ENCODE results near the gene GFER.
A peak's percentile ranks its signal among the peaks of the same experiment; 100 is the strongest.

The GFER gene

DNA sequence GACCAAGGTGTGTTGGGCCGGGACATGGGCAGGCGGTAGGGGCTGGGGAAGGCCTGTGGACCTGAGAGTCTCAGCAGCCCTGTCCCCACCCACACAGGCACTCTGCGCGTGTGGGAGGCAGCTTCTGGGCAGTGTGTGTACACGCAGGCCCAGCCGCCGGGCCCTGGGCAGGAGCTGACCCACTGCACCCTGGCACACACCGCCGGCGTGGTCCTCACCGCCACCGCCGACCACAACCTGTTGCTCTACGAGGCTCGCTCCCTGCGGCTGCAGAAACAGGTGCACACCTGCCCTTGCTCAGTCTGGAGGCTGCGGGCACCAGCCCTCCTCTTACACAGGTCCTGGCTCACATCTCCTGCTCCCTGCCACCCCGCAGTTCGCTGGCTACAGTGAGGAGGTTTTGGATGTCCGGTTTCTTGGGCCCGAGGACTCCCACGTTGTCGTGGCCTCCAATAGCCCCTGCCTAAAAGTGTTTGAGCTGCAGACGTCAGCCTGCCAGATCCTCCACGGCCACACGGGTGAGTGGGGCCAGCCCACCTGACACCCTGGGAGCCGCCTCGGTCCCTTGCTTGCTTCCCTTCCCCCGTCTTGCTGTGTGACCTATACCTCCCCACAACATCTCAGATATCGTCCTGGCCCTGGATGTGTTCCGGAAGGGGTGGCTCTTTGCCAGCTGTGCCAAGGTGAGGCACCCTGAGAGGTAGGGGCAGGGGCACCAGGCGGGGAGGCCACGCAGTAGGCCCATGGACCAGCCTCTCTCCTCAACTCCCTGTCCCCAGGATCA is 8.4 kb upstream of the GFER start:
- DNase-seq = no peak

DNA sequence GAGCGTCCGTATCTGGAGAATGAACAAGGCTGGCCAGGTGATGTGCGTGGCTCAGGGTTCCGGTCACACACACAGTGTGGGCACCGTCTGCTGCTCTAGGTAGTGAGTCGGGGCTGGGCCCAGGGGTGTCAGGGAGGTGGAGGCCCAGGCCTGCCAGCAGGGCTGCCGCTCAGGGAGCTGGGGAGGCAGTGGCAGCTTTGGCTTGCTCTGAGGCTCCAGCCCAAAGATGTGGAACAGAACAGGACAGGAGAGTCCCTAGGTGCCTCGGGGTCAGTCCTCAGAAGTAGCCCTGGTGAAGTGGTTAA is 7.8 kb upstream of the GFER start:
- no peak for DNase-seq

DNA sequence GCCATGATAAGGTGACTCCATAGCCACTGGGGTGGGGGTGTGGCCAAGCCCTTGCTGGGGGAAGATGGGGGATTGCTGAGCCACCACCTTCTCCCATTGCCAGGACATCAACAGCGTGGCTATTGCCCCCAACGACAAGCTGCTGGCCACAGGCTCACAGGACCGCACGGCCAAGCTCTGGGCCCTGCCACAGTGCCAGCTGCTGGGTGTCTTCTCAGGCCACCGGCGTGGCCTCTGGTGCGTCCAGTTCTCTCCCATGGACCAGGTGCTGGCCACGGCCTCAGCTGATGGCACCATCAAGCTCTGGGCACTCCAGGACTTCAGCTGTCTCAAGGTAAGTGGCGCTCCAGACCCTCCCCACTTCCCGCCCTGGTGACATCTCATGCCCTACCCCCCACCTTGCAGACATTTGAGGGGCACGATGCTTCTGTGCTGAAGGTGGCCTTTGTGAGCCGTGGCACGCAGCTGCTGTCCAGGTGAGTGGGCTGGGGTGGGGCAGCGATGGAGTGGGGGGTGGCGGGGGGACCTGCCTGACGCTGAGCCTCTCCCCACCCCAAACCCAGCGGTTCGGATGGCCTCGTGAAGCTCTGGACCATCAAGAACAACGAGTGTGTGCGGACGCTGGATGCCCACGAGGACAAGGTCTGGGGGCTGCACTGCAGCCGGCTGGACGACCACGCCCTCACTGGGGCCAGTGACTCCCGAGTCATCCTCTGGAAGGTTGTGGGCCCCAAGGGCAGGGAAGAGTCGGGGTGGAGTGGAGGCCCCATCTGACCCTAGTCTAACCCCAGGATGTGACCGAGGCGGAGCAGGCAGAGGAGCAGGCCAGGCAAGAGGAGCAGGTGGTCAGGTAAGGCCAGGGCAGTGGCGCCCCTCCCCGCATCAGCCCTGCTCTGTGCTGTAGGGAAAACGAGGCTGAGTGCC is 6.8 kb upstream of the GFER start:
- no peak for DNase-seq

DNA sequence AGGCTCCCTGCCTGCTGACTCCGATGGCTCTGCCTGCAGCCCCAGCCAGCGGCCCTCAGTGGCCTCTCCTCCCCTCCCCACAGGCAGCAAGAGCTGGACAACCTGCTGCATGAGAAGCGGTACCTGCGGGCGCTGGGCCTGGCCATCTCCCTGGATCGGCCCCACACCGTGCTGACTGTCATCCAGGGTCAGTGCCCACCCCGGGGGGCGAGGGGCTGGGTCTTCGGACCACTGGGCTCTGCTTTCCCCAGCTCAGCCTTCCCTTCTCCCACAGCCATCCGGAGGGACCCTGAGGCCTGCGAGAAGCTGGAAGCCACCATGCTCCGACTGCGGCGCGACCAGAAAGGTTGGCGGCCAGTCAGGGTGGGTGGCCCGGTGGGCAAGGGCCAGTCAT is 6.1 kb upstream of the GFER start:
- no peak for DNase-seq

DNA sequence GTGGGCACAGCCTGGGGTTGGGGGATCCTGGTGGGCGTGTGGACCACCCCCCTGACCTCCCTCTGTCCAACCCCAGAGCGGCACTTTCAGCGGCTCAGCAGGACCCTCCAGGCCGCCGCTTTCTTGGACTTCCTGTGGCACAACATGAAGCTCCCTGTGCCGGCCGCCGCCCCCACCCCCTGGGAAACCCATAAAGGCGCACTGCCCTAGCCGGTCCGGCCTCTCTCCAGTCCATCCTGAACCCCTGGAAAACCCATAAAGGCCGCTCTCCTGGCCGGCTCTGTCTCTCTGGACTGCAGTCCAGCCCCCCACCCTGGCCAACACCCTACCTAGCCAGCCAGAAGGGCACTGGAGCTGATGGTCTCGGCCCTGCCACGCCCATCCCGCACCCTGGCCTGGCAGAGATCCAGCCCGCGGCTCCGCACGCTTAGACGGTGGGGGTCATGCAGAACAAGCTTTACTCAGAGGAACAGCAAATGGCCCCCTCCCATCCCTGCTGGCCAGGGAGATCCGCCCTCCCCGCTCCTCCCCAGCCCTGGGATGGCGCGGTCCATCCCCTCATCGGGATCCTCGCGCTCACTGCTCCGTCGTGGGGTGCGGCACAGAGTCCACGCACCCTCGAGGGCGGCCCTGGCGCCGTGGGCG is 5.4 kb upstream of the GFER start:
- DNase-seq = no peak

DNA sequence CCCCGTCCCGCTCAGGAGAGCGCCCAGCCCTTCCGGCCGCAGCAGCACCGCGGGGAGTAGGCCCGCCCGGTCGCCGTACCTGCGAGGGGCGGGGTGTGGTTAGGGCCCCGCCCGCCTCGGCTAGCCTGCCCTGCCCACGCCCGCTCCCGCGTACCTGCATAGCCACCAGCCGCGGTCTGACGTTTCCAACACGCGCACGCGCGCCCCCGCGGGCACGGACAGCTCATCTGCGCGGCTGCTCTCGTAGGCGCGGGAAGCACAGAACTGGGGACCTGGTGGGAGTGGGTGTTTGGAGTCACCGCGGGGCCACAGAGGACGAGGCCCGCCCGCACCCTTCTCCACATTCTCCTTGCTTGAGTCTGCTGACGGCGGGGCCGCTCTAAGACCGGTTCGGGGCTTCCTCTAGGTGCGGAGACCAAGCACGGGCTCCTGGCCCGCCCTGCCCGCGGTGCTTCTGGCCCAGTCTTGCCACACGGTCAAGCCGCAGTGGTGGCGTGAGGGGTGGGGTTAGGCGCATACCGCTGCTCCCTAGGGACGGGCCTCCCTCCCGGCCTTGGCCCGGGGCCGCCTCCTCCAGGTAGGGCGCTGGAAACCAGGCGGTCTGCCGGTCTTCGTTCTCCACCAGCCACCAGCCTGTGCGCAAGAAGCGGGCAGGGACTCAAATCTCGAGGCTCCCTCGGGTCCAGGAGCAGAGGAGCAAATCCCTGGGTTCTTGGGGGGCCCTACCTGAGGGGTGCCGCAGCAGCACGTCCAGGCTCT is 4.5 kb upstream of the GFER start:
- no peak for DNase-seq

DNA sequence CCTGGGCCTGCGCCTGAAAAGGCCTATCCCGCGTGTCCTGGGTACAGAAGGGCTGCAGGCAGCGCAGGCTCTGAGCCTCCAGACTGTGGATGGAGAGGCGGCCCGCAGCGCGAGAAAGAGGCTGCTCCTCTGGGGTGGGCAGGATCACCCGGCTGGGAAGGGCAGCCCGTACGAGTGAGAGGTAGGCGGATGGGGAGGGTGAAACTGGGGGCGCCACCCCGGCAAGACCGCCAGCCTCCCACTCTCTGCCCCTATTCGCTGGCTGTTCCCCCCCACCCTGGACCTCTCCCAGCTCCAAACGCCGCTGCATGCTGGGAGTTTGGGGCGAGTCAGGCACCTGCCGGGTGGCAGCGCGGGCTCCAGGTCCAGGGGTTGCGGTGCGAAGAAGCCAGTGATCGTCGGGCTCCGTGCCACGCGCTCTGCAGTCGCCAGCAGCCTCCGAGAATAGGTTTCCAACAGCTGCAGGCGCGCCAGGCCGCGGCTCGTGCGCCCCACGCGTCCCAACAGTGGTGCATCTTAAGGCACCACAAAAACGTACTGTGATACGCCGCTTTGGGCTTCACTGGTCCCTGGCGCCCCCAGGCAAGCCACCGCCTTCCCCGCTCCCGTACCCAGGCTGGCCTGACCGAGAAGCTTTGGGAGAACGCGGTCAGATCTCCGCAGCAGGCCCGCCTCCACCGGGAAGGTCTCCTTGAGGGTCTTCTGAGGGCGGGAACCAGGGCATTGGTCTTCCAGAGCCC is 3.8 kb upstream of the GFER start:
- no peak for DNase-seq

DNA sequence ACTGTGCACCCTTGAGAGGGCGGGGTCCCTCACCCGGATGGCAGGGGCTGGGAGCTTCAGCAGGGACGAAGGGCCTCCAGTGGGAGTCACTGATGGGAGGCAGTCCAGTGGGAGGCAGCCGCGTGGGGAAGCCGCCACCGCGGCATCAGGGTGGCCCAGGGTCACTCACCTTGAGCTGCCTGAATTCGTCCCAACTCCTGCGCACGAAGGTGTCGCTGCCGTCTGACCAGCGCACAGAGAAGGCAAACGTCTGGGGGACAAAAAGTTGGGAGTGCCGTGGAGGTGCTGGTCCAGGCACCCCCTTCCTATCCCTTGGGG is 3.3 kb upstream of the GFER start:
- DNase-seq = no peak

DNA sequence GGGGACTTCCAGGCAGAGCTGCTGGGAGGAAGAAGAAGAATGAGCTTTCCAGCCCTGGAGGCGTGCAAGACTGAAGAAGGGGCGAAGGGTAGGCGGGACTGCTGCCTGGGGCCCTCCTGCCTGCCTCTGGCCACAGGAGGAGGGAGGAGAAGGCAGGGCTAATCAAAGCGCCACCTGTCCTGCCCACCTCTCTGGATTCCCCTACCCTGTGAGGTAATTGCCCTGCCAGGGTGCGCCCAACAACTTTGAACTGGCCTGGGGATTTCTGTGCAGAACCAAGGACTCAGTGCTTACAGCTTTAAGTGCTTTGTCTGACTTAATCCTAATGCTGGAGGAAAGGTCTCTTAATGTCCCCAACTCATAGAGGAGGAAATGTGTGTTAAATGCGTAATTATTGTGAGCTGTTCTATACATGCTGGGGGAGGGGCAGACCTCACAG is 2.6 kb upstream of the GFER start, which contains the start of gene NOXO1:
NOXO1 (minus strand) TSS at position 72 of the 439 bp plus-strand sequence. CDS start 290 bp downstream, outside the sequence.
- no peak for DNase-seq

DNA sequence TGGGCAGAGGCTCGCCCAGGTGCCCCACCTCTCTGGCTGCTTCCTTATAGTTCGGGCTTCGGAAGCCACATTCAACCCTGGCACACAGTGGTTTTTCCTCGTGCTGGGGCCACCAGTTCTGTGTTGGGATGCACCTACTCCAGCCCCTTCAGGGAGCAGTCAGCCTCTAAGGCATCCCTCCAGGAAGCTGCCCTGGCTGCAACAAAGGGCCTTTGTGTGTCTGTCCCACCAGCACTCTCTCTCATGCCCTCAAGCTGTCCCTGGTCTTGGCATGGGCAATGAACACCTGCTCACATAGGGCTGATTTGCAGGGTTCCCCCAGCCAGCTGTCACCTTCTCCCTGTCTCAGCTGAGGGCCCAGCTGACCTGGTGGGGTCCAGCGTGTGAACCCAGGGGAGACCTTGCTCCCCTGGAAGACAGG is 2.0 kb upstream of the GFER start:
- DNase-seq = no peak

DNA sequence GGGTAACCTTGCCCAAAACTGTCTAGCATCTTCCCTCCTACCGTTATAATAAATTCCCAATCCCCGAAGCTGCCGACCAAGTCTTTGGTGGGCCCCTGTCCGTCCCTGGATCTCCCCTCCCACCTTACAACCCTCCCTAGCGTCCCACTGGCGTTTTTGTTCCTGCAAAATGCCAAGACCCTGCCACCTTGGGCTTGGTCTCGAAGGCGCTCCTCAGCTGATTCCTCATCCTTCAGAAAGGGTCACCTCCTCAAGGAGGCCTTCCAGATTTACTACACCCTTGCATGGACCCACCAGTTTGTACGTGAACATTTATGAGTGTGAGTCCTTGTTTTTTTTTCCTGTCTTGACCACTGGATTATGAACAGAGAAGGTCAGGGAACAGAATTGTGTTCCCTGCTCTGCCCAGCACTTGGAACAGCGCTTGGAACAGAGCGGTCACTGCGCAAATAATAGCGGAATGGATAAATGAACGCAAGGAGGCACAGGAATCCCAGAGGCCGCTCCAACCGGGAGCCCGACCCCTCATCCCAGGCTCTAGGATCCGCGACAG is 926 bp upstream of the GFER start:
- no peak for DNase-seq

DNA sequence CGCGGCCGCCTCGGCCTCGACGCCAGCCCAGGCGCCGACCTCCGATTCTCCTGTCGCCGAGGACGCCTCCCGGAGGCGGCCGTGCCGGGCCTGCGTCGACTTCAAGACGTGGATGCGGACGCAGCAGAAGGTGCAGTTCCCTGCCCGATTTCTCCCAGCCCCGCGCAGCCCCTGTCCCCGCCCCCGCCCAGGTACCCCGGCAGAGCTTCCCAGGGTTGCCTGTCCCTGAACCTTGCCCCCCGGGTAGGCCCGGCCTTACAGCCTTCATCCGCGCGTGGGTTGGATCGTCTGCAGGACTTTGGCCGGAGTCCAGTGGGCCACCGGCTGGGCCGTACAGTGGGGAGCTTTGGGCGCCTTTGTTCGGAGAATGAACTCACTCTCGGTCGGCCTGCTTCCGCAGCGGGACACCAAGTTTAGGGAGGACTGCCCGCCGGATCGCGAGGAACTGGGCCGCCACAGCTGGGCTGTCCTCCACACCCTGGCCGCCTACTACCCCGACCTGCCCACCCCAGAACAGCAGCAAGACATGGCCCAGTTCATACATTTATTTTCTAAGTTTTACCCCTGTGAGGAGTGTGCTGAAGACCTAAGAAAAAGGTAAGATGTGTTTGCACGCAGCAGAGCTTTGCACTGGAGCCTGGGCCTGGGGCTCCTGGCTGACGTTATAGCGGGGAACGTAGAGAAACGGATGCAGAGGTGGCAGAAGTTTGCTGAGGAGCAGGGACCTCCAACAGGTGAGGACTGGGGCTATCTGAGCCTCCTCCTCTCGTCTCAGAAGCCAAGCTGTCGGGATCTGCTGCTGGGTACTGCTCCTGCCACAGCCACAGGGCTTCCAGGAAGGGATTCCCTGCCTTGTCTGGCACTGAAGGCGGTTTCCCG is 593 bp downstream of the GFER start:
- DNase-seq = no peak

DNA sequence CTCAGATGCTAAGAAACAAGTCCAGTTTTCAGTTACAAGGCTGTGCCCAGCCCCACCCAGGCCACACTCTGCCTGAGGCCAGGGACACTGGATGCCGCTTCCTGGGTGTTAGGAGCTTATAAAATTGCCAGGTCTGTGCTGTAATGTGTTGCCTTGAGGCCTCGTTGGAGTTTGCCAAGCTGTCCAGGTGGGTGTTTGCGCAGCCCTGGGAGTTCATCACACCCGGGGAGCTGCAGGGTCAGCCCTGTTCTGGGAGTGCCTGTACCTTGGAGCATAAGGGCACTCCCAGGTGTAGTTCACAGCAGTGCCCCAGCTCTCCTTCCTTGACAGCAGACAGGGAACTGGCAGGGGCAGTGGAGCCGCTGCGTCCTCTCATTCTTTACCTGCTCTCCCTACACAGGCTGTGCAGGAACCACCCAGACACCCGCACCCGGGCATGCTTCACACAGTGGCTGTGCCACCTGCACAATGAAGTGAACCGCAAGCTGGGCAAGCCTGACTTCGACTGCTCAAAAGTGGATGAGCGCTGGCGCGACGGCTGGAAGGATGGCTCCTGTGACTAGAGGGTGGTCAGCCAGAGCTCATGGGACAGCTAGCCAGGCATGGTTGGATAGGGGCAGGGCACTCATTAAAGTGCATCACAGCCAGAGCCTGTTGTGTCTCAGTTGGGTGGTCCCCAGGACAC is 1.6 kb downstream of the GFER start:
- DNase-seq = no peak

DNA sequence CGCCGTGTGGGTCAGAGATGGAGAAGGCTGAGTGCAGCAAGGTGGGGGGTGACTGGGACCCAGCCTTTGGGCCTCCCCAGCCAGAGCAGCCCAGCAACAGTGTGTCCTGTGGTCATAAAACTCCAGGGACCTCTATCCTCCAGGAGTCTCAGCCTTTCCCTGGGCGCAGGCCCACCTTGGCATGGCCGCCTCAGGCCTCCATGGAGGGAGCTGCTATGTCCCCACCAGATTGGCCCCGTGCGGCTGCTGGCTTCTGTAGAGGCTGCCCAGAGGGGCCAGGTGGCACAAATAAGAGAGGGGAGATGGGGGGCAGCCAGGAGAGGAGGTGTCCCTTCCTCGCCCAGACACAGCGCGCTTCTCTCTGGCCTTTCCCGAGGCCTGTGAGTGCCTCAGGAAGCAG is 3.2 kb downstream of the GFER start:
- DNase-seq = no peak

DNA sequence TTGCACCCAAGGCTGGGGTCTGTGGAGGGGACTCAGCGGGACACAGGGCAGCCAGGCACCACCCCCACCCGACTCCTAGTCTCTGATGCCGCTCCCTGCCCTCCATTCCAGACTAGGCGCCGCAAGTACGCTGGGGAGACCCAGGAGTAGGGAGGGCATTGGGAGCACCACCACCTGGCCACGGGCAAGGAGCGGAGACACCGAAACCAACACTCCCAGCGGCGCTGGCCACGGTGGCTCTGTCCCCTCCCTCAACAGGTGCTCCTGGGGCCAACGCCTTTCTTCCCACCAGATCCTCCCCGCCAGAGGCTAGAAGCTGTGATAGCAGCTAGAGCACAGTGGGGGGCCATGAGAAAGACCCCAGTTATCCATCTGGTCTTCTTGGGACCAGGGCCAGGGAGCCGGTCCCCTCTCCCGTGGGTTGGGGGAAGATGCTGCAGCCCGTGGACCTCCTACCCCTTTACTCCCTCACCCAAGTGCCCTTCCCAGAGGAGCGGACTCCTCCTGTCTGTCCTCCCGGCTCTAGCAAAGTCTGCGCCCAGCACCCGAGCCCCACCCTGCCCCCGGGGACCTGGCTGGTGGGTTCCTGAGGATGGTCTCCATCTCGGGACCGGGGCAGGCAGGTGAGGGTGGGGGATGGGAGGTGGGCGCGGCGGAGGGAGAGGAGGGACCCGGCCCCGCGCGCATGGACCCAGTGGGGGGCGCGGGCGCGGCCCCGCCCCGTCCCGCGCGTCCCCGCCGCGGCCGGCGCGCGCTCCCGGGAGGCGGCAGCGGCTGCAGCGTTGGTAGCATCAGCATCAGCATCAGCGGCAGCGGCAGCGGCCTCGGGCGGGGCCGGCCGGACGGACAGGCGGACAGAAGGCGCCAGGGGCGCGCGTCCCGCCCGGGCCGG is 5.5 kb downstream of the GFER start, which contains the start of gene SYNGR3:
SYNGR3 (plus strand) TSS at position 762 of the 892 bp plus-strand sequence. CDS start 133 bp downstream, outside the sequence.
- no peak for DNase-seq

DNA sequence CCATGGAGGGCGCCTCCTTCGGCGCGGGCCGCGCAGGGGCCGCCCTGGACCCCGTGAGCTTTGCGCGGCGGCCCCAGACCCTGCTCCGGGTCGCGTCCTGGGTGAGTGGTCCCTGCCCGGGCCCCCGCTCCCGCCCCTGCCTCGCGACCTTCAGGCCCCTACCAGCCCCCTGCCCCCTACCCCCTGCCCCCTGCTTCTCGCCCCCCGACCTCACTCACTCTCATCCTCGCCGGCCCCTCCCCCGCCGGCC is 6.0 kb downstream of the GFER start:
- no peak for DNase-seq

DNA sequence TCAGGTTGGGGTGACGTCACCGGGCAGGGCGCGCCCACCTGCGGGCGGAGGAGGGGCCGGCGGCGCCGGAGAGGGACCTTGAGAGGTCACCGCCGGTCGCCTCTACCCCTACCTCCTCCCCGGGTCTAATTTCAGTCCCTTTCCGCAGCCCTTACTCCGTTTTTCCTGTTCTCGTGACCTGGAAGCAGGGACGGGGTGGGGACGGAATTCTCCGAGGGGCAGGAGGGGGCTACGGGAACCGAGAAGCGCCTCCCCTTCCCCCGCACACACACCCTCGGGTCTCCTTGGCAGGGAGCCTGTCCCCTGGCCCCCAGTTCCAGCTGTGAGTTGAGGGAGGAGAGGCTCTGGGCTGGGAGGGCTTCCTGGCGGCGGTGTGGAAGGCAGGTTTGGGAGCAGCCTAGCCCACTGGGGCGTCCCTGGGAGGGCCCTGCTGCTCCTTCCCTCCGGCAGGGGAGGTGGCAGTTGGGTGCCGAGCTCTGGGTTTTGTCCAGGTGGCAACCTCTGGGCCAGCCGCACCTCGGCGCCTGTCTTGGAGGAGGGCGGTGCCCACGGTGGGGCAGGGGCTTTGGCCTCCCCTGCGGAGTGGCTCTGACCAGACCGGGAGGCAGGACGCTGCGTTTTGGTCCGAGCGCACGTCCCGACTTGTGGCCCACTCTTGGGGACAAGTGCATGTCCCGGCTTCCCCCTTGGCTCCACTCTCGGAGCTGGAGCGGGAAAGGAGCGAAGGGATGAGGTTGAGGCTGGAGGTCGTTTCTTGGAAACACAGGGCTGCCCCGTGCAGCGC is 6.5 kb downstream of the GFER start:
- peak; percentile 68 for DNase-seq

DNA sequence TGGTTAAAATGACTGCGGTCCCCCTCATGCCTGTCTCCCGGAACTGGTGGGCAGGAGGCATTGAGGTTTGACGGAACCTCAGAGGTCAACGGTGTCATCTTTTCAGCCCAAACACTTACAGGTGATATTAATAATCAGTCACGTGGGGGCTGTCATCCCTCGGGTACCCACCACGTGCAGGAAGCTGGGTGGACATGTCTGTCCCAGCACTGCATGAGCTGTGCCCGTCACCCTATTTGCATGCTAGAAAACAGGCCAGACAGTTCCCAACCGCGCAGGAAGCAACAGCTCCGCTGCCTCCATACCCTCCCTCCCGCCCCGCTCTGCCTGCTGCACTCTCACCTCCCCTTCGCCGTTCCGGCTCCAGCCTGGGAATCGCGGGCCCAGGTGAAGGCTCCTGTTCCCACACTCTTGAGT is 7.2 kb downstream of the GFER start:
- peak; percentile 79 for DNase-seq

DNA sequence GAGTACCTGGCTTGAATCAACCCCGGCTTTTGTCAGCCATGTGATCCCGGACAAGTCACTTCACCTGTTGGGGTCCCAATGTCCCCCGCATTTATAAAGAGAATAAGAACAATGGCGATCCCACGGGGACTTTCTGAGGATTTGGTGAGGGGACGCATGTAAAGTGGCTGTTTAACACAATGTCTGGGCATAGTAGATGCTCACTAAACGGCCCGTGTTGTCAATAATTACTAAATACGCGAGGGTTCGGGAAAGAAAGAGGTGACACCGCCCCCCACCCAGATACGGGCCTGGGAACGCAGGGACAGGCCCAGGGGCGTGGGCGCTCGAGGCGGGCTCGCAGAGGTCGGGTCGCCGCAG is 7.6 kb downstream of the GFER start:
- no peak for DNase-seq

Measured in CD4-positive, alpha-beta T cell treated with Interferon gamma for 1 hour (primary cell).